H1 (cell line): Measurements from ENCODE around the gene TXNRD2. TPM values are rescaled to one million over a fixed set of nuclear protein-coding genes. Genes with fewer than 3 reads are reported as not detected.

Experiments used
- CTCF ChIA-PET: fragments of 300-600 bp; sonication (Branson Sonifier 250); formaldehyde crosslinking; loops from one replicate; lab custom pipeline; 2021; ENCODE audit not compliant: partially characterized antibody; lab: Charles Lee
- POLR2A ChIA-PET: fragments of 300-600 bp; sonication (Branson Sonifier 250); formaldehyde crosslinking; loops from one replicate; lab custom pipeline; 2021; ENCODE audit warnings: inconsistent platforms; ENCODE audit not compliant: partially characterized antibody; lab: Charles Lee
- DNase-seq, 2 experiments: peaks; one replicate each; pipeline versions ENCODE4 v3.0.0 to v3.0.0-alpha.2; 2010 to 2022; ENCODE audit warnings: low spot score in 2 of 2, low read depth in 1 of 2, mixed read lengths in 1 of 2
- FAIRE-seq: peaks from 2 replicates; lab custom pipeline; 2011; peaks lifted over from hg19 to GRCh38; lab: Jason Lieb, UNC
- H2AFZ ChIP-seq: 2 replicates; pipeline ENCODE4 v1.8.1; 2012; ENCODE audit warnings: low read length, inconsistent platforms
- H2AK5ac ChIP-seq: 2 replicates; pipeline ENCODE4 v1.6.1; 2013; ENCODE audit warnings: low read depth, low read length
- H2BK120ac ChIP-seq: replicated peaks from 2 replicates; pipeline ENCODE3; 2013; ENCODE audit warnings: low read depth, low read length, inconsistent platforms
- H2BK12ac ChIP-seq: 2 replicates; pipeline ENCODE4 v1.6.1; 2013; ENCODE audit warnings: low read depth, low read length
- H2BK15ac ChIP-seq: 2 replicates; pipeline ENCODE4 v1.6.1; 2013; ENCODE audit warnings: low read length
- H2BK20ac ChIP-seq: 2 replicates; pipeline ENCODE4 v1.6.1; 2013; ENCODE audit warnings: low read length
- H2BK5ac ChIP-seq: 2 replicates; pipeline ENCODE4 v1.6.1; 2013; ENCODE audit warnings: low read depth, low read length
- H3K14ac ChIP-seq: 2 replicates; pipeline ENCODE4 v1.6.1; 2013; ENCODE audit warnings: inconsistent platforms; ENCODE audit not compliant: insufficient read length
- H3K18ac ChIP-seq: 2 replicates; pipeline ENCODE4 v1.6.1; 2013; ENCODE audit warnings: low read length; ENCODE audit errors: extremely low read depth
- H3K23ac ChIP-seq: 2 replicates; pipeline ENCODE4 v1.6.1; 2013; ENCODE audit warnings: inconsistent platforms; ENCODE audit not compliant: insufficient read length
- H3K23me2 ChIP-seq: 2 replicates; pipeline ENCODE4 v1.6.1; 2013; ENCODE audit warnings: low read depth, low read length
- H3K27ac ChIP-seq: 2 replicates; pipeline ENCODE4 v1.6.1; 2011; ENCODE audit warnings: low read depth, low read length, inconsistent platforms
- H3K27me3 ChIP-seq, 4 experiments: replicated peaks in 1 of 4; 1 replicate in 1 of 4; 2 replicates in 3 of 4; pipeline versions ENCODE4 v1.6.1 to v1.8.1; 2011 to 2013; ENCODE audit warnings: low read length in 3 of 4, mild to moderate bottlenecking in 3 of 4, inconsistent platforms in 2 of 4, mixed read lengths in 2 of 4, moderate library complexity in 1 of 4; ENCODE audit not compliant: control insufficient read depth in 3 of 4, insufficient read depth in 3 of 4; ENCODE audit errors: extremely low read depth in 1 of 4
- H3K36me3 ChIP-seq, 4 experiments: 2 replicates each; pipeline versions ENCODE4 v1.6.1 to v1.8.1; 2011 to 2013; ENCODE audit warnings: mild to moderate bottlenecking in 4 of 4, low read length in 3 of 4, moderate library complexity in 2 of 4, control low read depth in 1 of 4, inconsistent platforms in 1 of 4; ENCODE audit not compliant: insufficient read depth in 4 of 4, control insufficient read depth in 2 of 4
- H3K4ac ChIP-seq: replicated peaks from 2 replicates; pipeline ENCODE3; 2013; ENCODE audit warnings: low read length, low read depth, mixed read lengths, inconsistent platforms; ENCODE audit not compliant: insufficient read length
- H3K4me1 ChIP-seq, 4 experiments: replicated peaks in 1 of 4; 1 replicate in 1 of 4; 2 replicates in 3 of 4; pipeline versions ENCODE4 v1.6.1 to v1.8.1; 2011 to 2013; ENCODE audit warnings: low read length in 3 of 4, inconsistent platforms in 2 of 4, mixed read lengths in 1 of 4; ENCODE audit not compliant: insufficient read depth in 4 of 4, control insufficient read depth in 3 of 4
- H3K4me2 ChIP-seq, 2 experiments: 2 replicates each; pipeline versions ENCODE4 v1.6.1 to v1.8.1; 2011 to 2013; ENCODE audit warnings: low read depth in 2 of 2, low read length in 2 of 2, control low read depth in 1 of 2, inconsistent platforms in 1 of 2, mild to moderate bottlenecking in 1 of 2; ENCODE audit not compliant: insufficient read depth in 1 of 2
- H3K4me3 ChIP-seq, 4 experiments: fragments of 200-600, 300-600 bp in 1 of 4; sonication (generic), shearing (Covaris generic), sonication (Bioruptor Twin) in 1 of 4; 2 replicates each; pipeline versions ENCODE4 v1.5.1 to v1.8.1; 2011 to 2016; ENCODE audit warnings: low read length in 4 of 4, low read depth in 3 of 4, control low read depth in 2 of 4, inconsistent platforms in 2 of 4, mild to moderate bottlenecking in 2 of 4, mixed read lengths in 1 of 4, moderate library complexity in 1 of 4; ENCODE audit not compliant: insufficient read depth in 2 of 4; ENCODE audit errors: extremely low read depth in 1 of 4
- H3K56ac ChIP-seq: replicated peaks from 2 replicates; pipeline ENCODE3; 2013; ENCODE audit warnings: low read depth, mild to moderate bottlenecking, mixed read lengths, low read length, inconsistent platforms; ENCODE audit not compliant: insufficient read length
- H3K79me1 ChIP-seq: 2 replicates; pipeline ENCODE4 v1.6.1; 2013; ENCODE audit warnings: low read depth, low read length, control low read depth
- H3K79me2 ChIP-seq, 2 experiments: 2 replicates each; pipeline versions ENCODE4 v1.6.1 to v1.8.1; 2012 to 2013; ENCODE audit warnings: low read length in 2 of 2, mild to moderate bottlenecking in 2 of 2, inconsistent platforms in 1 of 2; ENCODE audit not compliant: insufficient read depth in 2 of 2, control insufficient read depth in 1 of 2
- H3K9ac ChIP-seq, 4 experiments: replicated peaks in 1 of 4; 1 replicate in 1 of 4; 2 replicates in 3 of 4; pipeline versions ENCODE4 v1.6.1 to v1.8.1; 2011 to 2013; ENCODE audit warnings: low read depth in 3 of 4, low read length in 3 of 4, control low read depth in 2 of 4, mild to moderate bottlenecking in 2 of 4, moderate library complexity in 2 of 4, inconsistent platforms in 1 of 4; ENCODE audit errors: extremely low read depth in 1 of 4
- H3K9me3 ChIP-seq, 2 experiments: 2 replicates each; pipeline versions ENCODE4 v1.6.1 to v1.8.1; 2012 to 2013; ENCODE audit warnings: mild to moderate bottlenecking in 2 of 2, moderate library complexity in 2 of 2, control low read depth in 1 of 2, inconsistent platforms in 1 of 2, low read depth in 1 of 2, low read length in 1 of 2, mixed read lengths in 1 of 2; ENCODE audit not compliant: insufficient read depth in 2 of 2
- H4K20me1 ChIP-seq, 2 experiments: replicated peaks in 1 of 2; 2 replicates each; pipeline versions ENCODE3 to v1.8.1; 2011 to 2013; ENCODE audit warnings: inconsistent platforms in 2 of 2, low read length in 2 of 2, mild to moderate bottlenecking in 1 of 2; ENCODE audit not compliant: insufficient read depth in 2 of 2, control insufficient read depth in 1 of 2
- H4K5ac ChIP-seq: 2 replicates; pipeline ENCODE4 v1.6.1; 2013; ENCODE audit warnings: low read length, low read depth, mixed read lengths, inconsistent platforms; ENCODE audit not compliant: insufficient read length
- H4K8ac ChIP-seq: 2 replicates; pipeline ENCODE4 v1.8.0; 2013; ENCODE audit warnings: mild to moderate bottlenecking, moderate library complexity, low read length, inconsistent platforms; ENCODE audit not compliant: insufficient read depth; ENCODE audit errors: extremely low read depth
- H4K91ac ChIP-seq: replicated peaks from 2 replicates; pipeline ENCODE3; 2013; ENCODE audit warnings: low read length, mixed read lengths, inconsistent platforms; ENCODE audit not compliant: insufficient read length
- ATF3 ChIP-seq: IDR thresholded peaks from 2 replicates; pipeline ENCODE4 v1.6.1; 2011; ENCODE audit warnings: low read depth, mild to moderate bottlenecking, low read length; ENCODE audit not compliant: insufficient read depth
- CBX8 ChIP-seq: fragments of 300-800, 300-1000 bp; sonication (generic); IDR thresholded peaks from 2 replicates; pipeline ENCODE4 v1.7.1; 2016; ENCODE audit warnings: low read depth, low read length, borderline replicate concordance
- GABPA ChIP-seq: IDR thresholded peaks from 2 replicates; pipeline ENCODE4 v1.6.1; 2011; ENCODE audit warnings: mild to moderate bottlenecking, low read length, moderate library complexity, borderline replicate concordance; ENCODE audit not compliant: insufficient read depth
- KDM4A ChIP-seq: IDR thresholded peaks from one replicate; pipeline ENCODE4 v1.7.1; 2012; ENCODE audit warnings: low read depth, mild to moderate bottlenecking, moderate library complexity, low read length, inconsistent platforms; ENCODE audit not compliant: severe bottlenecking
- NANOG ChIP-seq: IDR thresholded peaks from 2 replicates; pipeline ENCODE4 v1.6.1; 2011; ENCODE audit warnings: low read length, low read depth, mild to moderate bottlenecking, inconsistent platforms; ENCODE audit not compliant: insufficient read depth, poor library complexity, severe bottlenecking
- POLR2A ChIP-seq, 2 experiments: IDR thresholded peaks; 1 replicate in 1 of 2; 2 replicates in 1 of 2; pipeline ENCODE4 v1.6.1; 2011; ENCODE audit warnings: low read depth in 2 of 2, low read length in 2 of 2, mild to moderate bottlenecking in 2 of 2; ENCODE audit errors: control extremely low read depth in 1 of 2
- SAP30 ChIP-seq: fragments of 300-600 bp; sonication (generic); IDR thresholded peaks from 2 replicates; pipeline ENCODE4 v1.7.1; 2012; ENCODE audit warnings: low read length, moderate library complexity, mild to moderate bottlenecking, inconsistent platforms; ENCODE audit not compliant: insufficient read depth, insufficient replicate concordance
- SIN3A ChIP-seq, 2 experiments: IDR thresholded peaks in 1 of 2; conservative IDR thresholded peaks in 1 of 2; 2 replicates each; pipeline ENCODE4 v1.6.1; 2011 to 2012; ENCODE audit warnings: low read length in 2 of 2, improper control_type of control experiment in 1 of 2, low read depth in 1 of 2, mild to moderate bottlenecking in 1 of 2
- TAF1 ChIP-seq: IDR thresholded peaks from 2 replicates; pipeline ENCODE4 v1.6.1; 2011; ENCODE audit warnings: mild to moderate bottlenecking, low read depth, low read length
- TBP ChIP-seq: IDR thresholded peaks from 2 replicates; pipeline ENCODE4 v1.6.1; 2011; ENCODE audit warnings: low read depth, low read length, improper control_type of control experiment
- USF2 ChIP-seq: IDR thresholded peaks from 2 replicates; pipeline ENCODE4 v1.6.1; 2011; ENCODE audit warnings: low read length, improper control_type of control experiment
- WGBS, 2 experiments: shearing (Covaris generic) in 1 of 2; methylation state at CpG; one replicate each; pipeline versions ENCODE4 v1.1.6 to v1.1.7; 2013 to 2015; ENCODE audit warnings: low lambda C conversion rate in 2 of 2, mixed read lengths in 2 of 2, inconsistent platforms in 1 of 2, low coverage in 1 of 2, missing lambda C conversion rate in 1 of 2; ENCODE audit not compliant: insufficient replicate concordance in 2 of 2, insufficient coverage in 1 of 2, insufficient read length in 1 of 2; ENCODE audit errors: extremely low coverage in 1 of 2, missing lambda C conversion rate in 1 of 2; 5-methylcytosine and 5-hydroxymethylcytosine counted together
- polyA plus RNA-seq, 7 experiments: library from polyadenylated mRNA; depleted of rRNA in 3 of 7; stranded (reverse) in 5 of 7; unstranded in 2 of 7; fragments of >200 nt in 5 of 7; fragments of 200-250 nt in 2 of 7; gene quantifications; 1 replicate in 5 of 7; 2 replicates in 1 of 7; 4 replicates in 1 of 7; pipeline versions ENCODE4 v1.2.1 to v1.2.3, GENCODE V29; 2011 to 2013; ENCODE audit warnings: missing spikeins in 2 of 7, mixed read lengths in 2 of 7
- total RNA-seq: library from RNA; stranded (reverse); fragmentation: NEBNext Ultra II Directional; extraction: Animal tissue kit (Norgen Biotek cat#: 25700); gene quantifications from 2 replicates; pipeline ENCODE4 v1.2.1, GENCODE V29; 2021

Gene TXNRD2
- total and polyA plus RNA-seq, 2 of the 8 experiments (the other 6 are each of a cell fraction or from before 2014, with no cell fraction given): 14.8 to 21.9 TPM

GRCh38 chr22:19988331-19988808, 46.8 kb upstream of the TXNRD2 start:
- Histone ChIP-seq H3K23me2 (peaks cover 4% of the 10 kb centered on the region; the same call in 1 of the 2 replicates), H3K27me3 (no peaks in the 10 kb centered on the region), H2AFZ (no peak overlapping the region), H3K18ac (no peak overlapping the region), H4K8ac (no peak overlapping the region), H2AK5ac (no peak overlapping the region), H3K4me3 (no peak overlapping the region), H3K4ac (no peak overlapping the region), H4K5ac (no peak overlapping the region), H3K4me1 (peaks cover 0 to 17% (median 11%) of the 10 kb centered on the region in 4 experiments; a peak in 5 of 7 replicates), H3K56ac (no peak overlapping the region), H3K14ac (no peak overlapping the region), H4K91ac (no peak overlapping the region), H2BK5ac (no peak overlapping the region), H2BK12ac (no peak overlapping the region), H4K20me1 (peaks cover 10 to 18% of the 10 kb centered on the region in 2 experiments), H3K79me1 (peaks cover 19% of the 10 kb centered on the region), H3K9me3 (no peaks in the 10 kb centered on the region), H3K4me2 (no peak overlapping the region), H2BK15ac (no peak overlapping the region), H3K9ac (no peak overlapping the region), H3K79me2 (peaks cover 0 to 8% of the 10 kb centered on the region in 2 experiments; a peak in 1 of 4 replicates), H2BK120ac (no peak overlapping the region), H3K36me3 (no peaks in the 10 kb centered on the region), H2BK20ac (no peak overlapping the region), H3K27ac (no peak overlapping the region), H3K23ac (no peak overlapping the region)
- 91% methylated on average over 8 of the region's 9 CpGs; no CpG with 5 or more reads in 1 of the 2 experiments for WGBS, 2 experiments
- DNase-seq (no peak), FAIRE-seq (no peak)
- CTCF ChIA-PET: interaction anchor here (5.6 to 5.8 kb wide), 2 partner anchors 16 to 26 kb away, joined by 50 to 58 read pairs; no protein-coding TSS in a partner anchor
- POLR2A ChIA-PET: interaction anchor here (1.3 kb wide), 1 partner anchor 134 kb away, joined by 3 read pairs; no protein-coding TSS in a partner anchor
- TF ChIP-seq POLR2A (IDR thresholded peaks at IDR 0.05; ENCODE audit: control extremely low read depth in 1 of 2, low read depth in 2 of 2, low read length in 2 of 2) (no peak), TBP (no peak), GABPA (no peak), SAP30 (no peak), CBX8 (no peak), TAF1 (no peak), SIN3A (conservative IDR thresholded peaks at IDR 0.05 in 1 of 2, IDR thresholded peaks at IDR 0.05 in 1 of 2; ENCODE audit: low read depth in 1 of 2, low read length in 2 of 2) (no peak), ATF3 (no peak), USF2 (no peak), KDM4A (no peak), NANOG (no peak)
